ENCODE measurements around the gene ZNF677.
A peak's percentile ranks its signal among the peaks of the same experiment; 100 is the strongest.
"Not testable (repeated sequence)": the region's sequence is repeated elsewhere in the genome, so short reads cannot be mapped to it uniquely, and the experiment has no call there.

The ZNF677 gene

DNA sequence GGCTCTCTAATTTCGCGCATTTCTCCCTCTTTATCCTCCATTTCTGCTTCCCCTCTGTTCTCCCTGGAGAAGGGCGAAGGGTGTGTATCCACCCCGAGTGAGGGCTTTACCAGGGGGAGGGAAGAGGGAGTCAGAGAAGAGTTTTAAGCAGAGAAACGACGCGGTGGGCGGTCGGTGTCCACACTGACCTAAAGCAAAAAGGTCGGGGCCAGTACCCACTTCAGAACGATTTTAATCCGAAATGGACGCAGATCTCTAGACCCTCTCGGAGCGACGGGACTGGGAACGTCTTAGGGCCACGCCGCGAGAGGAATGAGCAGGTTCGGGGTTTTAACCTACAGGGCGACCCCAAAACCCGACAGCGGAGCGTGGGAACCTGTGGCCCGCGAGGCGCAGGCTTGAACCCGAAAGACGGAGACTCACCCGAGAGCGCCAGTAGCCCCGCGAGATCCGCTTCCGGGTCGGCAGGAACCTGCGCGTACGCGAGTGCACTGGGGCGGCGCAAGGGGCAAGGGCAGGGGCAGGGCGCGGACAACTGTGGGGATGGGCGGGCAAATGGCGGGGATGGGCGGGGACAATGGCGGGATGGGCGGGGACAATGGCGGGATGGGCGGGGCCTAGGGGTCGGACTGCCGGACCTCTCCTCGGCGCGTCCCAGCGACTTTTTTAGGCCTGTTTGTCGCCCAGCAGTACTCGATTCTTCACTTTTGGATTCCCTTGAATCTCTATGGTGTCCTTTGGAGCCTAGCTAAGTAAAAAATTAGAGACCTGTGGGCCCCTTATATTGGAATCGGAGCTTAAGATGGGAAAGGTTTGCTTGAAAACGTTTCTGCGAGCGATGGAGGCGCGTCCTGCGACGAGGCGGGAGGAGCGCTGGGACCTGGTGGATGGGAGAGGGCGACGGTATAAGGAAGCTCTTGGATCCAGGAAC, at the start of gene ZNF677:
TSS of gene ZNF677 (minus strand) at position 463 of the 931 bp plus-strand sequence. CDS start 3,323 bp downstream, outside the sequence.
- peak; percentile 86 for DNase-seq (ENCODE audit: low read depth)

DNA sequence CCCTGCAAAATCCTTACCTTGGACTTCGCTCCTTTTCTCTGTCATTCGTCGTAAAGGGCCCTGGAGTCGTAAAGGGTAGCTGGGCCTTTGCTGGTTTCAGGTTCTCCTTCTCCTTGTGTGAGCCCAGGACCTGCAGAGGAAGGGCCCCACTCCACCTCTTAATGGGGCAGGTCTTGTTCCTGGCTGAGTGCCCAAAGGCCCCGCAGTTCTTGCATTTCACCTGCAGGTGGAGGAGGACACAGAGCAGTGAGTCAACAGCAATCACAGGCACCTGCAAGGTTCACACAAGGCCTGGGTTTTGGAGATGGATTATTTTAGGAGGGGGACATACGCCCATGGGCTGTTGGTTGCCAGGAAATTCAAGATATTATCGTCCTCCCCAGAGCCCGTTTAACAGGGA, 46.7 kb upstream of the ZNF677 start:
- DNase-seq (ENCODE audit: low read depth) = not testable (repeated sequence)

DNA sequence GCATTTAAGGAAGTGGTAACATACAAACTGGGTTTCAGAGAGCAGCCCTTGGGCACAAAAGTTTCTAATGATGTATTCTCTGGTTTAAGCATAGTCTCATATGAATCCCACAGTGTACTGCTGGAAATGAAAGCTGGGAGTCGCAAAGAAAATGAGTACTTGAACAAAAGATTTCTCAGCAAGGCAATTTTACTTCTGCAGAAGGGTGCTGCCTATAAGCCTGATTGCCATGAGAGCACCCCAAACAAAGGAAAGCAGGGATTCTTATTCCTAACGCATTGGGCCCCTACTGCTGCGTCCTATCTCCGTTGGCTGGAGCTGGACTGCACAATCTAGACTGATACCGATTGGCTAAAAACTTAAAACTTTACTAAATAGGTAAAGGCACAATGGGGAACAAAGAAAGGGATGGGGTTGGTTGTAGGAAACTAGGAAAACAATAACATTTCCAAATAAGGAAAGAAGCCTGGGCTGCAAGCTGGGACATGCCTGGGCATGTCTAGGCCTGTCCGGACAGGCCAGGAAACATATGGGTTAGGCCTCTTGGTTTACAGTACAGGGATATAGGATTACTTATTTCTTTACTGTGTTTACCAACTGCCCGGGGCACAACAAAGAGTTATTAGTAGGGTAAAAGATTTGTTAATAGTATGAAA, 40.2 kb upstream of the ZNF677 start:
- DNase-seq (ENCODE audit: low read depth) = no peak

DNA sequence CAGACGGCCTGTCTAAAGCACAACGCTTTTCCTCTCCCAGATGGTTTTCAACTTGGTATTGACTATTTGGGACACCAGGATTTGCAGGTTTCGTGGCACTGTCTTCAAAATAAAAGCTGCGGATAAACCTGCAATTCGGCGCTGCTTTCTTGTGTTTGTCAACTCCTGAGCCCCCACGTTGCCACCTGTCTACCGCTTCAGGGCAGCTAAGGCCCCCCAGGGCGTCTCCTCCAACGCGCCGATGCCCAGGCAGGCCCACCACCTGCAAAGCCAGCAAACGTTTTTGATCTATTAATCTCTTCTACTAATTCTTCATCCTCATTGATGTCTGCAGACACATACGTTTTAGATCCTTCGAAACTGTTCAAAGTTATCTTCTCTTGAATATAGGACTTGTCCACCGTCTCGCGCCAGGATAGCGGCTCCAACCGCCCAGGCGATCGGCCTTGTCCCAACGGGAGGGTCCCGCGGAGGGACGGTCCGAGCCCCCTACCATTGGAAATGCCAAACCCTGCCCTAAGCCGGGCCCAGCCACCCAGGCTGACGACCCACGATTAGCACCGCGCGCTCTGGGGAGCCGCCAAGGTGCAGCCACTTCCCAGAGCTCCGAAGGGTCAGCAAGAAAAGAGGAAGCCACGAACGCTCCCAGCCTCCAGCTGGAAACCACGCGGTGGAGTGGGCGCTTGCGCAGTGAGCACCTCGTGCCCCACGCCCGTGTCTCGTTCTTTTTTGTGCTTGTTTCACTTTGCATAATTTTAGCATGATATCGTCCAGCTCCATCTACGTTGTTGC, 36.3 kb upstream of the ZNF677 start:
- no peak for DNase-seq (ENCODE audit: low read depth)

DNA sequence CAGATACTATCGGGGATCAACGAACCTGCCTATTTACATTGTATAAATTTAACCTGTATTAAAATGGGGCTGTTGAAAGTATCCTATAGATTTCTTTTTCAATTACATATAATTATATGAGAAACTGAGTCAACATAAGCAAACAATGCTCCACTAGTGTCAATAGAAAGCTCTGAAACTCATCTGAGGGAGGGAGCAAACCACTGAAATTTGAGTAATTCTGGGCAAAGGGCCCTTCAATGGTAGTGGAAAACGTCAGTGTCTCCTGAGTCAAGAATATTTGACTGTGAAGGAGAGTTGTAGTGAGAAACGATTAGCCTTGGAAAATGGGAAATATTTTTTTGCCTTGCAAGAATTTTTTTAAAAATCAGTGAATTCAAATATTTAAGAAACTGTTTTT, 30.4 kb upstream of the ZNF677 start:
- no peak for DNase-seq (ENCODE audit: low read depth)

DNA sequence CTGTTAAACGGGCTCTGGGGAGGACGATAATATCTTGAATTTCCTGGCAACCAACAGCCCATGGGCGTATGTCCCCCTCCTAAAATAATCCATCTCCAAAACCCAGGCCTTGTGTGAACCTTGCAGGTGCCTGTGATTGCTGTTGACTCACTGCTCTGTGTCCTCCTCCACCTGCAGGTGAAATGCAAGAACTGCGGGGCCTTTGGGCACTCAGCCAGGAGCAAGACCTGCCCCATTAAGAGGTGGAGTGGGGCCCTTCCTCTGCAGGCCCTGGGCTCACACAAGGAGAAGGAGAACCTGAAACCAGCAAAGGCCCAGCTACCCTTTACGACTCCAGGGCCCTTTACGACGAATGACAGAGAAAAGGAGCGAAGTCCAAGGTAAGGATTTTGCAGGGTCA, 27.3 kb upstream of the ZNF677 start:
- DNase-seq (ENCODE audit: low read depth) = not testable (repeated sequence)

DNA sequence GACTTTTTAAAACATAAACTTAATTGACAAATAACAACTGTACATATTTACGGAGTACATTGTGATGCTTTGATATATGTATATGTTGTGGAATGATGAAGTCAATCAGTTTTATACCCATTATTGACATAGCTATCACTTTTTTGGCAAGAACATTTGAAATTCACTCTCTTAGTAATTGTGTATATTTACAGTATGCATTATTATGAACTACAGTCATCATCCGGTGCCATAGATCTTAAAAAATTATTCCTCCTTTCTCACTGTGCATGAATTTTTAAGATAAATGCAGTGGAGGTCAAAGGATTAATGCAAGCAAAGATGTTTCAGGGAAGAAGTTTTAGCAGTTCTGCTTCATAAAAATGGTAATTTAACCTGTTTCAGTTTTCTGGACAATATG, 20.8 kb upstream of the ZNF677 start:
- no peak for DNase-seq (ENCODE audit: low read depth)

DNA sequence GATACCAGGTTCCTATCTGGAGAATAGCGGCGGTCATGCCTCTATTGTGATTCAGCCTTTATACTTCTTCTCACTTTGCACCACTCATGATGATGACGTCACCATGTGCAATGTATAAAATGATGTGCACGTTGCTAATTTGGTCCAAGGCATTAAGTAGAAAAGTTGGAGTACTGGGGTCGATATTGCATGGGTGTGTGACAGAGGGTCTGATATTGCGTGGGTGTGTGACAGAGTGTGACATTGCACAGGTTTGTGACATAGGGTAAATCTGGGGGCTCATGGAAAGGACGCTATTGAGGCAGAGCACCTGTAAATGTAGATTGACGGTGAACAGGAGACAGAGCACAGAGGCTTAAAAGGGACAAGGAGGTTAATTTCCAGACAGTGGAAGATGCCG, 17.4 kb upstream of the ZNF677 start:
- DNase-seq (ENCODE audit: low read depth) = no peak

DNA sequence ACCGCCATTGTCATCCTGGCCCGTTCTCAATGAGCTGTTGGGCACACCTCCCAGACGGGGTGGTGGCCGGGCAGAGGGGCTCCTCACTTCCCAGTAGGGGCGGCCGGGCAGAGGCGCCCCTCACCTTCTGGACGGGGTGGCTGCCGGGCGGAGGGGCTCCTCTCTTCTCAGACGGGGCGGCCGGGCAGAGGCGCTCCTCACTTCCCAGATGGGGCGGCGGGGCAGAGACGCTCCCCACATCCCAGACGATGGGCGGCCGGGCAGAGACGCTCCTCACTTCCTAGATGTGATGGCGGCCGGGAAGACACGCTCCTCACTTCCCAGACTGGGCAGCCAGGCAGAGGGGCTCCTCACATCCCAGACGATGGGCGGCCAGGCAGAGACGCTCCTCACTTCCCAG, 15.2 kb upstream of the ZNF677 start:
- DNase-seq (ENCODE audit: low read depth) = not testable (repeated sequence)

DNA sequence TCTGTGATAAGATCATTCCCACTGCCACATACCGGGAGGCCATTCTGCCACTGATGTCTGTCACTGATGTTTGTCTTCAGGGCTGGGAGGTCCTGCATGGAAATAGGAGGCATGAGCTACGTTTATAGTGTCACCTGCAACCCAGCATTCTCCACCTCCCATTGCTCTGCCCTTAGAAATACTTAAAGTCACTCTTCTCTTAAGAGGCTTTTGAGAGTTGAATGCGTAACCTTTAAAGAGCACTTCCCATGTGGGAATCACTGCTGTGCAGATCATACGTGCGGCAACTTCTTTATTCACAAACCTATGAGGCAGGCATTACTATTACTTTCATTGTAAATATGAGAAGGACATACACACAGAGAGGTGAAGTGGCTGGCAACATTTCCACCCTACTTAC, 12.9 kb upstream of the ZNF677 start, which contains the start of gene VN1R4:
TSS of gene VN1R4 (minus strand) at position 101 of the 400 bp plus-strand sequence. CDS start at position 43, 58 bp downstream.
- DNase-seq (ENCODE audit: low read depth) = not testable (repeated sequence)

DNA sequence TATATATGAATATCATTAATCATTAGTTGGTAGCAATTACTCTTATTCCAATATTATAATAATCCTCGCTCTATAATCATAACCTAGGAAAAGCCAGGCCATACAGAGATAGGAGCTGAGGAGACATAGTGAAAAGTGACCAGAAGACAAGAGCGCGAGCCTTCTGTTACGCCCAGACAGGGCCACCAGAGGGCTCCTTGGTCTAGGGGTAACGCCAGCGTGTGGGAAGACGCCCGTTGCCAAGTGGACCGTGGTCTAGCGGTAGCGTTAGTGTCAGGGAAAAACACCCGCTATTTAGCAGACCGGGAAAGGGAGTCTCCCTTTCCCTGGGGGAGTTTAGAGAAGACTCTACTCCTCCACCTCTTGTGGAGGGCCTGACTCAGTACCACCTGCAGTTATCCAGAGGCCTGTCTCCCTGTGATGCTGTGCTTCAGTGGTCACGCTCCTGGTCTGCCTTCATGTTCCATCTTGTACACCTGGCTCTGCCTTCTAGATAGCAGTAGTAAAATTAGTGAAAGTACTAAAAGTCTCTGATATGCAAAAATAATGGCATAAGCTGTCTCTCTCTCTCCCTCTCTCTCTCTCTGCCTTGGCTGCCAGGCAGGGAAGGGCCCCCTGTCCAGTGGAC, 3.2 kb upstream of the ZNF677 start, which contains the start of gene VN1R2:
TSS of gene VN1R2 (plus strand) at position 578 of the 628 bp plus-strand sequence. CDS start 84 bp downstream, outside the sequence.
- DNase-seq (ENCODE audit: low read depth) = not testable (repeated sequence)

DNA sequence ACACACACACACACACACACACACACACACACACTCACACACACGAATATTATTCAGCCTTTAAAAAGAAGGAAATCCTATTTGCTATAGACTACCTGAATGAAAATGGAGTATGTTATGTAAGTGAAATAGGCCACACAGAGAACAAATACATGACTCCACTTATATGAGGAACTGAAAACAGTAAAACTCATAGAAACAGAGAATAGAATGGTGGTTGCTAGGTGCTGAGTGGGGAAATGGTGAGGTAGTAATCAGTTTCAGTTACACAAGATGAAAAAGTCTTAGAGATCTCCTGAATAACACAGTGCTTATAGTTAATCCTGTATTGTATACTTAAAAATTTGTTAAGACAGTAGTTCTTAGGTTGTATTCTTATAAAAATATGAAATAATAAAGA, 8.2 kb downstream of the ZNF677 start:
- DNase-seq (ENCODE audit: low read depth) = no peak

DNA sequence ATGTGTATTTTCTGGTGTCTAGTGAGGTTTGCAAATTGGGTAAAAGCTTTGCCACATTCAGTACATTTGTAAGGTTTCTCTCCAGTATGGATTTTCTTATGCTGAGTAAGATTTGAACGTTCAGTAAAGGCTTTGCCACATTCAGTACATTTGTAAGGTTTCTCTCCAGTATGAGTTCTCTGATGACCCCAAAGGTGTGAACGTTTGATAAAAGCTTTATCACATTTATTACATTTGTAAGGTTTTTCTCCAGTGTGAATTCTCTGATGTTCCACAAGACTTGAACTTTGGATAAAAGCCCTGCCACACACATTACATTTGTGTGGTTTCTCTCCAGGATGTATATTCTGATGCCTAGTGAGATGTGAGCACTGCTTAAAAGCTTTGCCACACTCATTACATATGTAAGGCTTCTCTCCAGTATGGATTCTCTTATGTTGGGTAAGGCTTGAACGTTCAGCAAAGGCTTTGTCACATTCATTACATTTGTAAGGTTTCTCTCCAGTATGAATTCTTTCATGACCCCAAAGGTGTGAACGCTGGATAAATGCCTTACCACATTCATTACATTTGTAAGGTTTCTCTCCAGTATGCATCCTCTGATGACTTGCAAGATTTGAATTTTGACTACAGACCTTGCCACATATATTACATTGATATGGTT, 17.4 kb downstream of the ZNF677 start:
- no peak for DNase-seq (ENCODE audit: low read depth)

DNA sequence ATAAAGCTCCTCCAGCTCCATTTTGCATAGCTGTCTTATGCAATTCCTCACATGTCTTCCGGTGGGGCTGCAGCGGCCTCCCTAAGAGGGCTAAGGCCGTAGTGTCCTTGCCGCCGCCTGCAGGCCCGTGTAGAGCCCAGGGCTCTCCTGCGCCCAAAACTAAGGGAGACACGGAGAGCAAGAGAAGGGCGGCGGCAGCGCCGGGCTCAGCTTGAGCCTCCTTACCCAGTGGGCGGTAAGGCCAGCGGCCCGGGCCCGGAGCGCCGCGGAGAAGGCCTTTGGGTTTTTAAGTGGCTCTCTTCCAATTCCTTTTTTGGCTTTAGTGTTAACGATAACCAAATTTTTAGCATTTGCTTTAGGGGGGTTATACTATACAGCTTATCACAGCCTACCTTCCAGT, 30.1 kb downstream of the ZNF677 start:
- DNase-seq (ENCODE audit: low read depth) = no peak

DNA sequence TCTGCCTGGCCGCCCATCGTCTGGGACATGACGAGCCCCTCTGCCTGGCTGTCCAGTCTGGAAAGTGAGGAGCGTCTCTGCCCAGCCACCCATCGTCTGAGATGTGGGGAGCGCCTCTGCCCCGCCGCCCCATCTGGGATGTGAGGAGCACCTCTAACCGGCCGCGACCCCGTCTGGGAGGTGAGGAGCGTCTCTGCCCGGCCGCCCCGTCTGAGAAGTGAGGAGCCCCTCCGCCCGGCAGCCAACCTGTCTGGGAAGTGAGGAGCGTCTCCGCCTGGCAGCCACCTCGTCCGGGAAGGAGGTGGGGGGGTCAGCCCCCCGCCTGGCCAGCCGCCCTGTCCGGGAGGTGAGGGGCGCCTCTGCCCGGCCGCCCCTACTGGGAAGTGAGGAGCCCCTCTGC, 32.0 kb downstream of the ZNF677 start:
- not testable (repeated sequence) for DNase-seq (ENCODE audit: low read depth)

DNA sequence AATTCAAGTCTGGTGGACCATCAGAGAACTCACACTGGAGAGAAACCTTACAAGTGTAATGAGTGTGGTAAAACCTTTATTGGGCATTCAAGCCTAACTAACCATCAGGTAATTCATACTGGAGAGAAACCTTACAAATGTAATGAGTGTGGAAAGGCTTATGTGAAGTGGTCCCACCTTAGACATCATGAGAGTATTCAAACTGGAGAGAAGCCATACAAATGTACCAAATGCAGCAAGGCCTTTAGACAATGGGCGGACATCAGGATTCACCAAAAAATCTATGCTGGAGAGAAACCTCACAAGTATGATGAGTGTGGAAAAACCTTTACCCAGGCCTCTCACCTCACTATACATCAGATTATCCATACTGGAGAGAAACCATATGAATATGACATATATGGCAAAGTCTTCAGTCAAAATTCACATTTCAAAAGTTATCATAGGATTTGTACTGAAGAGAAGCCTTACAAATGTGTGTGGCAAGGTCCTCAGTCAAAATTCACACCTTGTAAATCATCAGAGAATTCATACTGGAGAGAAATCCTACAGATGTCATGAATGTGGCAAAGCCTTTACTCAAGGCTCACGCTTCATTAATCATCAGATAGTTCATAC, 41.9 kb downstream of the ZNF677 start:
- no peak for DNase-seq (ENCODE audit: low read depth)

DNA sequence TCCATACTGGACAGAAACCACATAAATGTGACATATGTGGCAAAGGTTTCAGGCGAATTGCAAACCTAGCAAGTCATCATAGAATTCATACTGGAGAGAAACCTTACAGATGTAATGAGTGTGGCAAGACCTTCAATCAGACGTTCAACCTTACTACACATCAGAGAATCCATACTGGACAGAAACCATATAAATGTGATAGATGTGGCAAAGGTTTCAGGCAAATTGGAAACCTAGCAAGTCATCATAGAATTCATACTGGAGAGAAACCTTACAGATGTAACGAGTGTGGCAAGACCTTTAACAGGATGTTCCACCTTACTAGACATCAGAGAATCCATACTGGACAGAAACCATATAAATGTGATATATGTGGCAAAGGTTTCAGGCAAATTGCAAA, 43.1 kb downstream of the ZNF677 start:
- not testable (repeated sequence) for DNase-seq (ENCODE audit: low read depth)

DNA sequence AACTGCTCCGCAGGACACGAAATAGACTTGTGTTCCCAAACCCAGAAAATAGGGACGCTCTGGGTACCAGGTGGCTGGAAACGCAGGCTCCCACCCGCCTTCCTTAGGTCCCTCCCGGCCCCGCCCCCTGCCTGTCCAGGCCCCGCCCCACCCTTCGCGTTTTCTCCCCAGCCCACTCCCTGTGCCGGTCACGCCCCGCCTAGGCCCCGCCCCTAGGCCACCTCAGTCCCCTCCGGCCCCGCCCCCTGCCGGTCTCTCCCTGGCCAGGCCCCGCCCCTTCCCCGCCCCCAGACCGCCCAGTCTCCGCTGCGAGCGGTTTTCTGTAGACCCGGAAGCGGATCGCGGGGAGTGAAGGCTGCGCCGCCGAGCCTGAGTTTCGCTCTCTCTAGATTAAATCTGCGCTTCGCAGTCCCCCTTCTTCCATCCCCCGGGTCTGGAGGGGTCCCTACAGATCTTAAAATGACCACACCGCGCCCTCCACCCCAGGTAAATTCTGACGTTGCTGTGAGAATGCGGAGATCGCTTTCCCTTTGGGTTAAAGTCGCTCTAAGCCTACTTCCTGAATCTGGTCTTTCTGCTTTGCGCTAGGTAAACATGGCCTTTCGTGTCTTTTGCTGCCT, 57.8 kb downstream of the ZNF677 start:
- DNase-seq (ENCODE audit: low read depth) = peak; percentile 91

DNA sequence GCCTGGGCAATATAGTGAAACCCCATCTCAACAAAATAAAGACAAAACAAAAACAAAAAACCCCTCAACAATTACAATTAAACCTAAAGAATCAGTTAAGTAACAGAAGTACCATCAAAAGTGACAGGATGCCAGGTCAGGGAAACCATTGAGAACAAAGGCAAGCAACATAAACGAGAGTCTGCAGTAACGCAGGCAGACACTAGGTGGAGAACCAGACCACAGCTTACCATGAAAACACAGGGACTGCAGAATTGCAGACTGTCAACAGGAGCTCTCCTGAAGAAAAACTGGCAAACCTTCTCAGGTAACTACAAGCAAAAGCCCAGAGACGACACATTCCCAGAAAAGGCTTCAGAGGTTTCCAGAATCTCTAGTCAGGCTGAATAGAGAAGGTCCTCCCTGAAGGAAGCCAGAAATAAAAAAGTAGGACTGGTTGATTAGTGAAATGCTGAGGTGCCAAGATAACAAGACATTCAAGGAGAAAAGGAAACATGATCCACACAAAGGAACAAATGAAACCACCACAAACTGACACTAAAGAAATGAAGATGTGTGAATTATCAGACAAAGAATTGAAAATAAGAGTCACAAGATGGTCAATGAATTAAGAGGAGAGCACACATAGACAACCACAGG, 59.3 kb downstream of the ZNF677 start:
- DNase-seq (ENCODE audit: low read depth) = peak; percentile 79

All from EH (cell line).